ENCODE measurements around the gene TMEM30B.

GRCh38 chr14:61326847-61327246, 45.7 kb upstream of the TMEM30B start:
- TF ChIP-seq EGR1 (IDR thresholded peaks at IDR 0.05; ENCODE audit: low read depth in 2 of 2) (no peak), CTCF (IDR thresholded peaks at IDR 0.05; ENCODE audit: low read depth, low read length, missing input control) (no peak), HNF4A (conservative IDR thresholded peaks at IDR 0.05) (no peak)
